GM18868 (cell line): ENCODE data around the gene RNPC3.
A peak's percentile ranks its signal among the peaks of the same experiment; 100 is the strongest.

Experiments used
- ATAC-seq: cut with Tn5 transposase; IDR thresholded peaks from one replicate; pipeline ENCODE4 v1.9.1; 2021; ENCODE audit warnings: mild to moderate bottlenecking, moderate library complexity; ENCODE audit not compliant: unreplicated experiment

RNPC3 gene

GRCh38 chr1:103525607-103526507, at the start of gene RNPC3:
Gene RNPC3 (plus strand): TSS chr1:103525699. CDS start chr1:103526071, 372 bp downstream.
- ATAC-seq, result peak; percentile 77

- ATAC-seq, result no peak
Measured at GRCh38 chr1:103477101-103477500, 48.4 kb upstream of the RNPC3 start.

- ATAC-seq, result no peak
Measured at GRCh38 chr1:103489935-103490334, 35.6 kb upstream of the RNPC3 start.

- ATAC-seq, result no peak
Measured at GRCh38 chr1:103492003-103492625, 33.4 kb upstream of the RNPC3 start.

GRCh38 chr1:103496014-103496635, 29.4 kb upstream of the RNPC3 start:
- no peak for ATAC-seq

- no peak for ATAC-seq
Measured at GRCh38 chr1:103497404-103497803, 28.1 kb upstream of the RNPC3 start.

- no peak for ATAC-seq
Measured at GRCh38 chr1:103509250-103509649, 16.2 kb upstream of the RNPC3 start.

GRCh38 chr1:103513711-103514110, 11.8 kb upstream of the RNPC3 start:
- ATAC-seq, result no peak

- ATAC-seq, result peak; percentile 75
Measured at GRCh38 chr1:103514920-103515503, 10.5 kb upstream of the RNPC3 start.

- no peak for ATAC-seq
Measured at GRCh38 chr1:103516283-103516682, 9.2 kb upstream of the RNPC3 start.

- no peak for ATAC-seq
Measured at GRCh38 chr1:103516693-103517092, 8.8 kb upstream of the RNPC3 start.

- peak; percentile 85 for ATAC-seq
Measured at GRCh38 chr1:103517380-103518047, 8.0 kb upstream of the RNPC3 start.

- ATAC-seq, result no peak
Measured at GRCh38 chr1:103520822-103521221, 4.7 kb upstream of the RNPC3 start.

GRCh38 chr1:103523346-103523745, 2.2 kb upstream of the RNPC3 start:
- no peak for ATAC-seq

- peak; percentile 53 for ATAC-seq
Measured at GRCh38 chr1:103525114-103525606, 339 bp upstream of the RNPC3 start.

- ATAC-seq, result peak; percentile 16
Measured at GRCh38 chr1:103527331-103527730, 1.8 kb downstream of the RNPC3 start.

- no peak for ATAC-seq
Measured at GRCh38 chr1:103529746-103530145, 4.2 kb downstream of the RNPC3 start.

- ATAC-seq, result no peak
Measured at GRCh38 chr1:103538226-103538625, 12.7 kb downstream of the RNPC3 start.

GRCh38 chr1:103541431-103541830, 15.9 kb downstream of the RNPC3 start:
- ATAC-seq, result no peak

- no peak for ATAC-seq
Measured at GRCh38 chr1:103546496-103546895, 21.0 kb downstream of the RNPC3 start.

GRCh38 chr1:103547840-103548239, 22.3 kb downstream of the RNPC3 start:
- no peak for ATAC-seq
